H1 (cell line): Measurements from ENCODE around the gene TINAGL1. TPM values are rescaled to one million over a fixed set of nuclear protein-coding genes. Genes with fewer than 3 reads are reported as not detected.

Experiments
- CTCF ChIA-PET: fragments of 300-600 bp; sonication (Branson Sonifier 250); formaldehyde crosslinking; loops from one replicate; lab custom pipeline; 2021; ENCODE audit not compliant: partially characterized antibody; lab: Charles Lee
- POLR2A ChIA-PET: fragments of 300-600 bp; sonication (Branson Sonifier 250); formaldehyde crosslinking; loops from one replicate; lab custom pipeline; 2021; ENCODE audit warnings: inconsistent platforms; ENCODE audit not compliant: partially characterized antibody; lab: Charles Lee
- DNase-seq, 2 experiments: peaks; one replicate each; pipeline versions ENCODE4 v3.0.0 to v3.0.0-alpha.2; 2010 to 2022; ENCODE audit warnings: low spot score in 2 of 2, low read depth in 1 of 2, mixed read lengths in 1 of 2
- FAIRE-seq: peaks from 2 replicates; lab custom pipeline; 2011; peaks lifted over from hg19 to GRCh38; lab: Jason Lieb, UNC
- H2AFZ ChIP-seq: 2 replicates; pipeline ENCODE4 v1.8.1; 2012; ENCODE audit warnings: low read length, inconsistent platforms
- H2AK5ac ChIP-seq: 2 replicates; pipeline ENCODE4 v1.6.1; 2013; ENCODE audit warnings: low read depth, low read length
- H2BK120ac ChIP-seq: replicated peaks from 2 replicates; pipeline ENCODE3; 2013; ENCODE audit warnings: low read depth, low read length, inconsistent platforms
- H2BK12ac ChIP-seq: 2 replicates; pipeline ENCODE4 v1.6.1; 2013; ENCODE audit warnings: low read depth, low read length
- H2BK15ac ChIP-seq: 2 replicates; pipeline ENCODE4 v1.6.1; 2013; ENCODE audit warnings: low read length
- H2BK20ac ChIP-seq: 2 replicates; pipeline ENCODE4 v1.6.1; 2013; ENCODE audit warnings: low read length
- H2BK5ac ChIP-seq: 2 replicates; pipeline ENCODE4 v1.6.1; 2013; ENCODE audit warnings: low read depth, low read length
- H3K14ac ChIP-seq: 2 replicates; pipeline ENCODE4 v1.6.1; 2013; ENCODE audit warnings: inconsistent platforms; ENCODE audit not compliant: insufficient read length
- H3K18ac ChIP-seq: 2 replicates; pipeline ENCODE4 v1.6.1; 2013; ENCODE audit warnings: low read length; ENCODE audit errors: extremely low read depth
- H3K23ac ChIP-seq: 2 replicates; pipeline ENCODE4 v1.6.1; 2013; ENCODE audit warnings: inconsistent platforms; ENCODE audit not compliant: insufficient read length
- H3K23me2 ChIP-seq: 2 replicates; pipeline ENCODE4 v1.6.1; 2013; ENCODE audit warnings: low read depth, low read length
- H3K27ac ChIP-seq: 2 replicates; pipeline ENCODE4 v1.6.1; 2011; ENCODE audit warnings: low read depth, low read length, inconsistent platforms
- H3K27me3 ChIP-seq, 4 experiments: replicated peaks in 1 of 4; 1 replicate in 1 of 4; 2 replicates in 3 of 4; pipeline versions ENCODE4 v1.6.1 to v1.8.1; 2011 to 2013; ENCODE audit warnings: low read length in 3 of 4, mild to moderate bottlenecking in 3 of 4, inconsistent platforms in 2 of 4, mixed read lengths in 2 of 4, moderate library complexity in 1 of 4; ENCODE audit not compliant: control insufficient read depth in 3 of 4, insufficient read depth in 3 of 4; ENCODE audit errors: extremely low read depth in 1 of 4
- H3K36me3 ChIP-seq, 4 experiments: 2 replicates each; pipeline versions ENCODE4 v1.6.1 to v1.8.1; 2011 to 2013; ENCODE audit warnings: mild to moderate bottlenecking in 4 of 4, low read length in 3 of 4, moderate library complexity in 2 of 4, control low read depth in 1 of 4, inconsistent platforms in 1 of 4; ENCODE audit not compliant: insufficient read depth in 4 of 4, control insufficient read depth in 2 of 4
- H3K4ac ChIP-seq: replicated peaks from 2 replicates; pipeline ENCODE3; 2013; ENCODE audit warnings: low read length, low read depth, mixed read lengths, inconsistent platforms; ENCODE audit not compliant: insufficient read length
- H3K4me1 ChIP-seq, 4 experiments: replicated peaks in 1 of 4; 1 replicate in 1 of 4; 2 replicates in 3 of 4; pipeline versions ENCODE4 v1.6.1 to v1.8.1; 2011 to 2013; ENCODE audit warnings: low read length in 3 of 4, inconsistent platforms in 2 of 4, mixed read lengths in 1 of 4; ENCODE audit not compliant: insufficient read depth in 4 of 4, control insufficient read depth in 3 of 4
- H3K4me2 ChIP-seq, 2 experiments: 2 replicates each; pipeline versions ENCODE4 v1.6.1 to v1.8.1; 2011 to 2013; ENCODE audit warnings: low read depth in 2 of 2, low read length in 2 of 2, control low read depth in 1 of 2, inconsistent platforms in 1 of 2, mild to moderate bottlenecking in 1 of 2; ENCODE audit not compliant: insufficient read depth in 1 of 2
- H3K4me3 ChIP-seq, 4 experiments: fragments of 200-600, 300-600 bp in 1 of 4; sonication (generic), shearing (Covaris generic), sonication (Bioruptor Twin) in 1 of 4; 2 replicates each; pipeline versions ENCODE4 v1.5.1 to v1.8.1; 2011 to 2016; ENCODE audit warnings: low read length in 4 of 4, low read depth in 3 of 4, control low read depth in 2 of 4, inconsistent platforms in 2 of 4, mild to moderate bottlenecking in 2 of 4, mixed read lengths in 1 of 4, moderate library complexity in 1 of 4; ENCODE audit not compliant: insufficient read depth in 2 of 4; ENCODE audit errors: extremely low read depth in 1 of 4
- H3K56ac ChIP-seq: replicated peaks from 2 replicates; pipeline ENCODE3; 2013; ENCODE audit warnings: low read depth, mild to moderate bottlenecking, mixed read lengths, low read length, inconsistent platforms; ENCODE audit not compliant: insufficient read length
- H3K79me1 ChIP-seq: 2 replicates; pipeline ENCODE4 v1.6.1; 2013; ENCODE audit warnings: low read depth, low read length, control low read depth
- H3K79me2 ChIP-seq, 2 experiments: 2 replicates each; pipeline versions ENCODE4 v1.6.1 to v1.8.1; 2012 to 2013; ENCODE audit warnings: low read length in 2 of 2, mild to moderate bottlenecking in 2 of 2, inconsistent platforms in 1 of 2; ENCODE audit not compliant: insufficient read depth in 2 of 2, control insufficient read depth in 1 of 2
- H3K9ac ChIP-seq, 4 experiments: replicated peaks in 1 of 4; 1 replicate in 1 of 4; 2 replicates in 3 of 4; pipeline versions ENCODE4 v1.6.1 to v1.8.1; 2011 to 2013; ENCODE audit warnings: low read depth in 3 of 4, low read length in 3 of 4, control low read depth in 2 of 4, mild to moderate bottlenecking in 2 of 4, moderate library complexity in 2 of 4, inconsistent platforms in 1 of 4; ENCODE audit errors: extremely low read depth in 1 of 4
- H3K9me3 ChIP-seq, 2 experiments: 2 replicates each; pipeline versions ENCODE4 v1.6.1 to v1.8.1; 2012 to 2013; ENCODE audit warnings: mild to moderate bottlenecking in 2 of 2, moderate library complexity in 2 of 2, control low read depth in 1 of 2, inconsistent platforms in 1 of 2, low read depth in 1 of 2, low read length in 1 of 2, mixed read lengths in 1 of 2; ENCODE audit not compliant: insufficient read depth in 2 of 2
- H4K20me1 ChIP-seq, 2 experiments: replicated peaks in 1 of 2; 2 replicates each; pipeline versions ENCODE3 to v1.8.1; 2011 to 2013; ENCODE audit warnings: inconsistent platforms in 2 of 2, low read length in 2 of 2, mild to moderate bottlenecking in 1 of 2; ENCODE audit not compliant: insufficient read depth in 2 of 2, control insufficient read depth in 1 of 2
- H4K5ac ChIP-seq: 2 replicates; pipeline ENCODE4 v1.6.1; 2013; ENCODE audit warnings: low read length, low read depth, mixed read lengths, inconsistent platforms; ENCODE audit not compliant: insufficient read length
- H4K8ac ChIP-seq: 2 replicates; pipeline ENCODE4 v1.8.0; 2013; ENCODE audit warnings: mild to moderate bottlenecking, moderate library complexity, low read length, inconsistent platforms; ENCODE audit not compliant: insufficient read depth; ENCODE audit errors: extremely low read depth
- H4K91ac ChIP-seq: replicated peaks from 2 replicates; pipeline ENCODE3; 2013; ENCODE audit warnings: low read length, mixed read lengths, inconsistent platforms; ENCODE audit not compliant: insufficient read length
- CHD2 ChIP-seq: IDR thresholded peaks from 2 replicates; pipeline ENCODE4 v1.6.1; 2012; ENCODE audit warnings: low read length, improper control_type of control experiment
- EGR1 ChIP-seq: IDR thresholded peaks from 2 replicates; pipeline ENCODE4 v1.6.1; 2011; ENCODE audit warnings: low read depth, low read length, borderline replicate concordance
- FOSL1 ChIP-seq: IDR thresholded peaks from 2 replicates; pipeline ENCODE4 v1.6.1; 2011; ENCODE audit warnings: mild to moderate bottlenecking, low read depth, low read length, moderate library complexity; ENCODE audit not compliant: insufficient read depth
- KDM4A ChIP-seq: IDR thresholded peaks from one replicate; pipeline ENCODE4 v1.7.1; 2012; ENCODE audit warnings: low read depth, mild to moderate bottlenecking, moderate library complexity, low read length, inconsistent platforms; ENCODE audit not compliant: severe bottlenecking
- MAFK ChIP-seq: IDR thresholded peaks from 2 replicates; pipeline ENCODE4 v1.6.1; 2012; ENCODE audit warnings: low read depth, mild to moderate bottlenecking, improper control_type of control experiment, low read length
- NRF1 ChIP-seq: IDR thresholded peaks from 2 replicates; pipeline ENCODE4 v1.6.1; 2011; ENCODE audit warnings: mild to moderate bottlenecking, low read depth, low read length, improper control_type of control experiment
- PHF8 ChIP-seq: fragments of 200-600 bp; sonication (generic); conservative IDR thresholded peaks from 2 replicates; pipeline ENCODE4 v1.7.1; 2012; ENCODE audit warnings: low read depth, mild to moderate bottlenecking, inconsistent platforms, low read length, moderate library complexity
- RXRA ChIP-seq: IDR thresholded peaks from 2 replicates; pipeline ENCODE4 v1.6.1; 2011; ENCODE audit warnings: low read depth, mild to moderate bottlenecking, low read length, moderate library complexity; ENCODE audit not compliant: insufficient read depth
- SIX5 ChIP-seq: IDR thresholded peaks from 2 replicates; pipeline ENCODE4 v1.6.1; 2011; ENCODE audit warnings: mild to moderate bottlenecking, low read depth, low read length
- SP1 ChIP-seq: IDR thresholded peaks from 2 replicates; pipeline ENCODE4 v1.6.1; 2011; ENCODE audit warnings: low read depth, low read length
- SP2 ChIP-seq: IDR thresholded peaks from 2 replicates; pipeline ENCODE4 v1.6.1; 2012; ENCODE audit warnings: mild to moderate bottlenecking, low read length, inconsistent platforms
- YY1 ChIP-seq: IDR thresholded peaks from 2 replicates; pipeline ENCODE4 v1.6.1; 2011; ENCODE audit warnings: low read depth, mild to moderate bottlenecking, low read length
- WGBS, 2 experiments: shearing (Covaris generic) in 1 of 2; methylation state at CpG; one replicate each; pipeline versions ENCODE4 v1.1.6 to v1.1.7; 2013 to 2015; ENCODE audit warnings: low lambda C conversion rate in 2 of 2, mixed read lengths in 2 of 2, inconsistent platforms in 1 of 2, low coverage in 1 of 2, missing lambda C conversion rate in 1 of 2; ENCODE audit not compliant: insufficient replicate concordance in 2 of 2, insufficient coverage in 1 of 2, insufficient read length in 1 of 2; ENCODE audit errors: extremely low coverage in 1 of 2, missing lambda C conversion rate in 1 of 2; 5-methylcytosine and 5-hydroxymethylcytosine counted together
- polyA plus RNA-seq, 7 experiments: library from polyadenylated mRNA; depleted of rRNA in 3 of 7; stranded (reverse) in 5 of 7; unstranded in 2 of 7; fragments of >200 nt in 5 of 7; fragments of 200-250 nt in 2 of 7; gene quantifications; 1 replicate in 5 of 7; 2 replicates in 1 of 7; 4 replicates in 1 of 7; pipeline versions ENCODE4 v1.2.1 to v1.2.3, GENCODE V29; 2011 to 2013; ENCODE audit warnings: missing spikeins in 2 of 7, mixed read lengths in 2 of 7
- total RNA-seq: library from RNA; stranded (reverse); fragmentation: NEBNext Ultra II Directional; extraction: Animal tissue kit (Norgen Biotek cat#: 25700); gene quantifications from 2 replicates; pipeline ENCODE4 v1.2.1, GENCODE V29; 2021
- TF ChIP-seq, protein P1 (sequence below): IDR thresholded peaks from 2 replicates; pipeline ENCODE4 v1.6.1; 2011; ENCODE audit warnings: low read length, improper control_type of control experiment

Gene TINAGL1
- total and polyA plus RNA-seq, 2 of the 8 experiments (the other 6 are each of a cell fraction or from before 2014, with no cell fraction given), result 11.2 to 21.7 TPM

- POLR2A ChIA-PET, result interaction anchor here (1.3 to 1.7 kb wide), 2 partner anchors 15 to 64 kb away, joined by 4 to 6 read pairs; partner anchors contain the start of gene PEF1
- no peak for TF ChIP-seq CHD2
- TF ChIP-seq EGR1, result no peak
- no peak for TF ChIP-seq PHF8
- no peak for TF ChIP-seq SP1
- no peak for TF ChIP-seq NRF1
- no peak for TF ChIP-seq YY1
- TF ChIP-seq MAFK, result no peak
- TF ChIP-seq, protein P1, sequence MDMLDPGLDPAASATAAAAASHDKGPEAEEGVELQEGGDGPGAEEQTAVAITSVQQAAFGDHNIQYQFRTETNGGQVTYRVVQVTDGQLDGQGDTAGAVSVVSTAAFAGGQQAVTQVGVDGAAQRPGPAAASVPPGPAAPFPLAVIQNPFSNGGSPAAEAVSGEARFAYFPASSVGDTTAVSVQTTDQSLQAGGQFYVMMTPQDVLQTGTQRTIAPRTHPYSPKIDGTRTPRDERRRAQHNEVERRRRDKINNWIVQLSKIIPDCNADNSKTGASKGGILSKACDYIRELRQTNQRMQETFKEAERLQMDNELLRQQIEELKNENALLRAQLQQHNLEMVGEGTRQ, result no peak
- no peak for TF ChIP-seq KDM4A
- TF ChIP-seq SP2, result no peak
- TF ChIP-seq FOSL1, result no peak
- TF ChIP-seq RXRA, result no peak
- no peak for TF ChIP-seq SIX5
Observed at GRCh38 chr1:31580513-31580870, 4.2 kb downstream of the TINAGL1 start.

More at GRCh38 chr1:31580513-31580870, 4.2 kb downstream of the TINAGL1 start:
- H3K14ac ChIP-seq, result no peak overlapping the region
- H3K4ac ChIP-seq, result no peak overlapping the region
- no peaks in the 10 kb centered on the region; the same call in 1 of the 2 replicates for H3K23me2 ChIP-seq
- H2BK120ac ChIP-seq, result no peak overlapping the region
- H3K27ac ChIP-seq, result no peak overlapping the region
- H4K91ac ChIP-seq, result peak overlapping the region; percentile 27
- H3K4me1 ChIP-seq, result peaks cover 9 to 49% (median 29%) of the 10 kb centered on the region in 4 experiments
- H3K56ac ChIP-seq, result no peak overlapping the region
- H3K9ac ChIP-seq, result no peak overlapping the region
- 63% methylated on average over 5 of the region's 5 CpGs; no CpG with 5 or more reads in 1 of the 2 experiments for WGBS, 2 experiments
- no peaks in the 10 kb centered on the region for H3K36me3 ChIP-seq
- H2AK5ac ChIP-seq, result no peak overlapping the region
- H2AFZ ChIP-seq, result no peak overlapping the region
- no peak overlapping the region; the same call in 1 of the 2 replicates for H4K8ac ChIP-seq
- no peaks in the 10 kb centered on the region for H4K20me1 ChIP-seq
- H3K79me2 ChIP-seq, result no peaks in the 10 kb centered on the region
- H2BK20ac ChIP-seq, result peak overlapping the region; percentile 72; the same call in 1 of the 2 replicates
- DNase-seq (no peak), FAIRE-seq (no peak)
- H3K18ac ChIP-seq, result peak overlapping the region; percentile 32; the same call in 1 of the 2 replicates
- no peaks in the 10 kb centered on the region for H3K79me1 ChIP-seq
- no peaks in the 10 kb centered on the region for H3K9me3 ChIP-seq
- no peak overlapping the region for H3K23ac ChIP-seq
- CTCF ChIA-PET, result interaction anchor here (0.7 to 2.1 kb wide), 13 partner anchors 9 to 186 kb away, joined by 3 to 9 read pairs (median 4); no protein-coding TSS in a partner anchor
- H3K27me3 ChIP-seq, result peaks cover 0 to 2% (median 0%) of the 10 kb centered on the region in 4 experiments; a peak in 1 of 7 replicates
- H2BK5ac ChIP-seq, result no peak overlapping the region
- H3K4me3 ChIP-seq, result no peak overlapping the region
- peak overlapping the region; percentile 84; the same call in 1 of the 2 replicates for H2BK12ac ChIP-seq
- 0 out of 2 replicates have a peak overlapping the region, but pooled peaks have one; percentile 61 for H2BK15ac ChIP-seq
- H3K4me2 ChIP-seq, result peak overlapping the region in 1 of 2 experiments; percentile 50; a peak in 1 of 4 replicates
- H4K5ac ChIP-seq, result no peak overlapping the region
